ENCODE results near the gene RNPEPL1.

Gene RNPEPL1

GRCh38 chr2:240529344-240529999 is 38.8 kb upstream of the RNPEPL1 start:
- Histone ChIP-seq H3K27ac (ENCODE audit: low read depth, low read length) (no peak overlapping the region), H3K36me3 (ENCODE audit: low read length) (peaks cover 58% of the 10 kb centered on the region)
- no peak for TF ChIP-seq EZH2phosphoT487 (conservative IDR thresholded peaks at IDR 0.05; ENCODE audit: low read length)
- TF ChIP-seq CTCF (IDR thresholded peaks at IDR 0.05; ENCODE audit: insufficient read depth, low read length, poor library complexity, severe bottlenecking) = no peak

GRCh38 chr2:240530181-240530580 is 38.1 kb upstream of the RNPEPL1 start:
- Histone ChIP-seq H3K9me2 (replicated peaks; ENCODE audit: insufficient read depth, low read length) (no peaks in the 10 kb centered on the region), H3K9ac (ENCODE audit: low read length) (no peak overlapping the region), H4K20me1 (ENCODE audit: low read depth, low read length) (no peaks in the 10 kb centered on the region), H3K4me2 (ENCODE audit: low read depth, low read length, poor library complexity, severe bottlenecking) (no peak overlapping the region), H3F3A (ENCODE audit: insufficient read depth) (no peaks in the 10 kb centered on the region), H3K79me2 (ENCODE audit: insufficient read depth, low read length) (peaks cover 17% of the 10 kb centered on the region), H2AFZ (ENCODE audit: low read depth, low read length, severe bottlenecking) (no peak overlapping the region), H3K36me3 (ENCODE audit: low read length) (peaks cover 53% of the 10 kb centered on the region), H3K27me3 (ENCODE audit: low read length) (no peaks in the 10 kb centered on the region), H3K27ac (ENCODE audit: low read depth, low read length) (no peak overlapping the region), H3K4me3 (ENCODE audit: insufficient read depth, low read length, poor library complexity, severe bottlenecking) (no peak overlapping the region), H3K9me3 (ENCODE audit: insufficient read depth, low read length) (peaks cover 31% of the 10 kb centered on the region; the same call in 1 of the 2 replicates)
- TF ChIP-seq EZH2phosphoT487 (conservative IDR thresholded peaks at IDR 0.05; ENCODE audit: low read length) (no peak), CTCF (IDR thresholded peaks at IDR 0.05; ENCODE audit: insufficient read depth, low read length, poor library complexity, severe bottlenecking) (no peak)

More at GRCh38 chr2:240529344-240529999, 38.8 kb upstream of the RNPEPL1 start:
- Histone ChIP-seq H3K4me3 (ENCODE audit: insufficient read depth, low read length, poor library complexity, severe bottlenecking) (no peak overlapping the region), H3K27me3 (ENCODE audit: low read length) (no peaks in the 10 kb centered on the region), H3K9ac (ENCODE audit: low read length) (no peak overlapping the region), H3K9me2 (replicated peaks; ENCODE audit: insufficient read depth, low read length) (no peaks in the 10 kb centered on the region), H3K79me2 (ENCODE audit: insufficient read depth, low read length) (peaks cover 17% of the 10 kb centered on the region), H3K9me3 (ENCODE audit: insufficient read depth, low read length) (peaks cover 34% of the 10 kb centered on the region; the same call in 1 of the 2 replicates), H3K4me2 (ENCODE audit: low read depth, low read length, poor library complexity, severe bottlenecking) (no peak overlapping the region), H2AFZ (ENCODE audit: low read depth, low read length, severe bottlenecking) (no peak overlapping the region), H3F3A (ENCODE audit: insufficient read depth) (no peaks in the 10 kb centered on the region), H4K20me1 (ENCODE audit: low read depth, low read length) (no peaks in the 10 kb centered on the region)

GRCh38 chr2:240531038-240531437 is 37.2 kb upstream of the RNPEPL1 start:
- Histone ChIP-seq H3K36me3 (ENCODE audit: low read length) (peaks cover 44% of the 10 kb centered on the region), H3K9ac (ENCODE audit: low read length) (no peak overlapping the region), H3F3A (ENCODE audit: insufficient read depth) (no peaks in the 10 kb centered on the region), H4K20me1 (ENCODE audit: low read depth, low read length) (no peaks in the 10 kb centered on the region), H3K79me2 (ENCODE audit: insufficient read depth, low read length) (peaks cover 17% of the 10 kb centered on the region), H3K27ac (ENCODE audit: low read depth, low read length) (no peak overlapping the region), H3K9me2 (replicated peaks; ENCODE audit: insufficient read depth, low read length) (no peaks in the 10 kb centered on the region), H3K4me2 (ENCODE audit: low read depth, low read length, poor library complexity, severe bottlenecking) (no peak overlapping the region), H3K9me3 (ENCODE audit: insufficient read depth, low read length) (peaks cover 23% of the 10 kb centered on the region; the same call in 1 of the 2 replicates), H3K4me3 (ENCODE audit: insufficient read depth, low read length, poor library complexity, severe bottlenecking) (no peak overlapping the region), H2AFZ (ENCODE audit: low read depth, low read length, severe bottlenecking) (no peak overlapping the region), H3K27me3 (ENCODE audit: low read length) (no peaks in the 10 kb centered on the region)
- TF ChIP-seq CTCF (IDR thresholded peaks at IDR 0.05; ENCODE audit: insufficient read depth, low read length, poor library complexity, severe bottlenecking) (no peak), EZH2phosphoT487 (conservative IDR thresholded peaks at IDR 0.05; ENCODE audit: low read length) (no peak)
